T-helper 2 cell (primary cell): ENCODE results near the gene TINAG.

ENCODE experiments used
- DNase-seq, 5 experiments: peaks; one replicate each; pipeline versions ENCODE4 v3.0.0 to v3.0.0-alpha.2; 2012 to 2022
- total RNA-seq, 2 donors: gene quantifications; one replicate each; lab custom pipeline; 2026; lab: John Stamatoyannopoulos, UW

The TINAG gene, protein sequence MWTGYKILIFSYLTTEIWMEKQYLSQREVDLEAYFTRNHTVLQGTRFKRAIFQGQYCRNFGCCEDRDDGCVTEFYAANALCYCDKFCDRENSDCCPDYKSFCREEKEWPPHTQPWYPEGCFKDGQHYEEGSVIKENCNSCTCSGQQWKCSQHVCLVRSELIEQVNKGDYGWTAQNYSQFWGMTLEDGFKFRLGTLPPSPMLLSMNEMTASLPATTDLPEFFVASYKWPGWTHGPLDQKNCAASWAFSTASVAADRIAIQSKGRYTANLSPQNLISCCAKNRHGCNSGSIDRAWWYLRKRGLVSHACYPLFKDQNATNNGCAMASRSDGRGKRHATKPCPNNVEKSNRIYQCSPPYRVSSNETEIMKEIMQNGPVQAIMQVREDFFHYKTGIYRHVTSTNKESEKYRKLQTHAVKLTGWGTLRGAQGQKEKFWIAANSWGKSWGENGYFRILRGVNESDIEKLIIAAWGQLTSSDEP
- 0 reads per million in 2 donors for total RNA-seq

DNA sequence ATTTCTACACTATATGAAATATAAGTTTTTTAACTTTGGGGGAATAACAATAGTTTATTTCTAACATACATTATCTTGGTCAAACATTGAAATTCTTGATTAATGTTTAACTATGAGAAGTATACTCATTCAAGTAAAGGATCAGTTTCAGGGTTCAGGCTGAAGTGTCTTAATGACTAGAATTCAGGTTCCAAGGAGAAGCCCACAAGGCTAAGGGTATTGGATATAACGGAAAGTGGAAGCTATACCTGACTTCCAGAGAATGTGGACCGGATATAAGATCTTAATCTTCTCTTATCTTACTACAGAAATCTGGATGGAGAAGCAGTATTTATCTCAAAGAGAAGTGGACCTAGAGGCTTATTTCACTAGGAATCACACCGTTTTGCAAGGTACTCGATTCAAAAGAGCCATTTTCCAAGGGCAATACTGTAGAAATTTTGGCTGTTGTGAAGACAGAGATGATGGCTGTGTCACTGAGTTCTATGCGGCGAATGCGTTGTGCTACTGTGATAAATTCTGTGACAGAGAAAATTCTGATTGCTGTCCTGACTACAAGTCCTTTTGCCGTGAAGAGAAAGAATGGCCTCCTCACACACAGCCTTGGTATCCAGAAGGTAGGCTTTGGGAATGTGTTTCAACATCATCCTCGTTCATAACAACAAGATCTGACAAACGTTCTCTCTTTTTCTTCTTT, at the start of gene TINAG:
TINAG (plus strand) TSS at position 153 of the 697 bp plus-strand sequence; CDS start at position 263, 110 bp downstream.
- no peak for DNase-seq

GRCh38 chr6:54260025-54260424, 48.2 kb upstream of the TINAG start:
- no peak for DNase-seq

DNA sequence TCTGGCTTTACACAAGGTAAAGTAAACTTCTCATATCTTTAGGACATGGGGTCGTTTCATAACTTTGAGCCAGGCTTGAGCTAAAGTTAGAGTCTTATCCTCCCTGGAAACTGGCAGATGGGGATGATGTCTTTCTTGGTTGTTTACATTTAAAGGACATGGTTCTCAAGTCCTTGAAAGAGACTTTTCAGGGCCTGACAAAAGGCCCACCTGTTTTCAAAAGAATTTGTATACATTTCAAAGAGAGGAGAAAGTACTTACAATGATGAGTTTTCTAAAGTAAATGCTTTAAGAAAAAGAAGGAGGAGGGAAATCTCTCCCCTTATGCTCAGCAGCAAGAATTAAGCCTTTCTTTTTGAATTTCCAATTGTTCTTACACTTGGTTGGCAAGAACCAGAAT, 45.7 kb upstream of the TINAG start:
- DNase-seq = no peak

DNA sequence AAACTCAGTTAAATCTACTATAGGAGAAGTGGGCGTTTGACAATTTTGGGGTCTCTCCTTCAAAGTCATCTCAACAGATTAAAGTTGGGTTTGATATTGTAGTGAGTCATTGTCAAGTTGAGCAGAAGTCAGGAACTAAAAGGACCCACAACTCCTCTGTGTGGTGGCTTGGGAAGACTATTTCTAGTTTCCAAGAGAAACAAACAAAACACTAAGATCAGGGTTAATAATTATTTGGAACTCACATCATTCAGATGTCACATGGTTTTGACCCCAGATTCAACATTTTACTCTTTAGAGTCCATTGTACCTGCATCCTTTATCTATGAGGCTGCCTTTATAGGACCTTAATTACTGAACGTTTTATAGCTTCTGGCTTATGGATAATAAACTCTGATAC, 45.3 kb upstream of the TINAG start:
- no peak for DNase-seq

GRCh38 chr6:54264581-54265272, 43.5 kb upstream of the TINAG start:
- DNase-seq = no peak

GRCh38 chr6:54266400-54266923, 41.8 kb upstream of the TINAG start:
- no peak for DNase-seq

GRCh38 chr6:54267798-54268197, 40.4 kb upstream of the TINAG start:
- peak in 1 of 5 experiments; percentile 4 for DNase-seq

- DNase-seq = no peak
These were observed 34.9 kb upstream of the TINAG start for GRCh38 chr6:54273214-54273820.

DNA sequence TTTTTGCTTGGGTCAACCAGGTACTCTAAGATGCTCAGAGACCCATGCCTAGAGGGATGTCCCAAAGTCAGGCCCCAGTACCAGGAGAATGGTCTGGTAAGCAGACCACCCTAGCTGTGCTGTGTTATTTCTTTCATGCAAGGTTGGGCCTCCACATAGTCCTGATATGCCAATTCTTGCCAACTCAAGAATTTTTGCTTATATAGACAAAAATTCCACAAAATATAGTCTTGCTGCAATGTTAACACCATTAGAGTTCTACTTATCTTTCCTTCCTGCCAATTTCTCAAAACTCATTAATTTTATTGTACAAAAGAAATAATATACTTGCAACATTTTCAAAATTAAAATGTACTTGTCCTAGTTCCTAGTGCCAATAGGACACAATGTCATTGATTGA, 33.9 kb upstream of the TINAG start:
- no peak for DNase-seq

DNA sequence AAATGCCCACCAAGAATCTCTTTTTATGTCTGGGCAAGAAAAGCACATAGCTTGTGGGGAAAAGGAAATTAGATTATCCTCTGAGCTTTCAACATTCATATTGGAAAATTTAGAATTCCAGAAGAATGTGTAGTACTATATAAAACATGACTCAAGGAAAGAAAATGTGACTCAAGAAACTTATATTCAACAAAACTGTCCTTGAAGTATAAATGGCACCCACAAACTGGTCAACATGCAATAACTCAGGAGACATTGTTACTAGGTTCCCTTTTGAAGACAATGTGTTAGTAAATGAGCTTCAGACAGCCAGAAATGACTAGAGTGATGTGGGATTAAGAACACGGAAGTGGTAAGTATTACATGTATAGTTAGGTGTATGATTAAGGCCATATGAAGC, 26.1 kb upstream of the TINAG start:
- no peak for DNase-seq

DNA sequence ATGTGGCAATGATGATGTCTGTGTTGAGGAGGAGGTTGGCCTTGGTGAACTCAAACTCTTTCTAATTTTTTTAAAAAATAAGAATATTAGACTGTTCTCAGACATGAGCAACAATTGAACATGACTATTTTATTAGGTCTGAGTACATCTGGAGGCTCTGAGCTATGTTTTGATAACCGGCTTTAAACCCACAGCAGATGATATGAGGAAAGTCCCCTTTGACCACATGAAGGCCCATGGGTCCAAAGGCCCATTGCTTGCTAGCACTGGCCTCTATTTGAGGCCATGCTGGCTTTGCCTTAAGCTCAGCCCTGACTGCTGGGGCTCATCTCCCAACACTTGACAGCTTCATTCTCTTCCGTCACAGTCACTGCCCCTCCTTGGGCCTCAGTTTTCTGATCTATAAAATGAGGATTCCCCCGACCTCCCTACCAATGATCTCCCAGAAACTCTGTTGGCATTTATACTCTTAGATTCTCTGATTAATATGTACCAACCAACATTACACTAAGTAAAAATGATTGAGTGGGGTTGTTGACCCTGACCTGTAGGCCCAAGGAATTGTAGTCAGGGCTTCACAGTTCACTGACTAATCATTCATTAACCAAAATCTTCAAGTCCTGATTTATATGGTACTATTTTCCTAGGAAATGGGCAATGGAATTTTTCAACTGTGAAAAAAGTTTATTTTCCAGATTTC, 23.9 kb upstream of the TINAG start:
- no peak for DNase-seq

GRCh38 chr6:54285595-54285994, 22.6 kb upstream of the TINAG start:
- no peak for DNase-seq

- DNase-seq = no peak
These were observed 22.1 kb upstream of the TINAG start for GRCh38 chr6:54286141-54286540.

DNA sequence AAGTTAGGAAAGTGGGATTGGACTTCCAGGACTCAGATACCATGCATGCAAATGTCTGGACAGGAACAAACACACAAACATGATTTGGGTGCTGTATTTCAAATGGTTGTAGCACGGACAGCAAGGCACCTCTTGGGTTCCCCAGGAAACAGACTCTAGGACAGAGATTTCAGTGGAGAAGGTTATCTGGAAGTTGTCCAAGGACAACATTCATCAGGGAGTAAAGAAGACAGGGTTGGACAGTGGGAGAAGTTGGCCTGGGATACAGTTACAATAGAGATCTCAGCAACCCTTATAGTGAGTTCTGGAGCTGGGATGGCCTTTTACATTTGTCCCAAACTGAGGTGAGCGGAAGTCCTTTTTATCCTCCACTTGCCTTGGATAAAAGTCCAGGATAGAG, 19.8 kb upstream of the TINAG start:
- no peak for DNase-seq

DNA sequence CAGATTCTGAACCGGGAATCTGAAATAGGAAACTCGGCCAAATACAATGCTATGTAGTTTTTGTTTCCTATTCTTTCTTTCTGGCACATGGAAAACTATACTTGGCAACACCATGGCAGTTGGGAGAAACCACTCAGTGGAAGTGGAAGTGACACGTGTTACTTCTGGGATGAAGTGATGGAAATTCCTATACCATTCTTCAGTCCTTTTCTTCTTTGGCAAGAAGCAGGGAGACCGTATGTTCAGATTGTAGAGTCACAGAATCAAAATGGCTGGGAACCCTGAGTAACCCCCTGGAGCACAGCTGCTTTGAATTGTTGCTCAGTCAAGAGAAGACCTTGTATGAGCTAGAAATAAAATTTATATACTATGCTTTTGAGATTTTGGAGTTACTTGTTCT, 18.8 kb upstream of the TINAG start:
- DNase-seq = no peak

DNA sequence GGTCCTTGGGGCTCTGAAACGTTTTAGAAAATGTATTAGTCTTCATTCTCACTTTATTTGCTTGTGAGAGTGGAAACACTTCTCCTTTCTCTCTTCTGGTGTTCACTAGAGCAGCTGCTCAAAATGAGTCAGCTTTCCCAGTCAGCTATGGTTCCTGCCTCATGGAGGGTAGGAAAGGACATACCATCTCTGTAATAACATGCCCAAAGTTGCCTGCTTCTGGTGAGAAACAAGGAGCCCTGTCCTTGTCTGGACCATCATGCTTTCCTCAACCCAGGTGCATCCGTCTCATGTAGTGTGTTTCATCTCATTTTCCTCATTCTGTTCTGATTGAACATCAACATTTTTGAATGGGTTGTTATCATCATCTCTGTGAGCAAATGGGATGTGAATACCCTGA, 17.1 kb upstream of the TINAG start:
- no peak for DNase-seq

- DNase-seq = no peak
These were observed 16.5 kb upstream of the TINAG start for GRCh38 chr6:54291738-54292137.

GRCh38 chr6:54294965-54295532, 13.2 kb upstream of the TINAG start:
- no peak for DNase-seq

GRCh38 chr6:54299542-54300269, 8.5 kb upstream of the TINAG start:
- no peak for DNase-seq

GRCh38 chr6:54301770-54302169, 6.5 kb upstream of the TINAG start:
- DNase-seq = no peak

DNA sequence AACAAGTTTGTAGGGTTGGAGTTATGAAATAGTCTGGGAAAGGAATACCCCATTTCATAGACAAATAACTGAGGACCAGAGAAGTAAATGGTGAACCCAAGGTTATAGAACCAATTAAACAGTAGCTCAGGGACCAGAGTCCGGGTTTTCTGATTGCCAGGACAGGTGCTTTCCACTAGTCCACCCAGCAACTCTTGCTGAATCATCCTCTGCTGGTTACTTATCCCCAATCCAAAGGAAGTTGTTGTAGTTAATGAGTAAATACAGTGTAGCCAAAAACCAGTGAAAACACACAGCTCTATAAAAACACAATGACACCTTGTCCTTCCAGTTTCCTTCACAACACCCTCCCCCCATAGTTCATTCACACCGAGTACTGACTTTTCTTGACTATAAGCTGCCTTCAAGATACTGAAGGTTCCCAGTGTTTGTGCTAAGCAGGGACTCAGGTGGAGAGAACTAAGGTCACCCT, 766 bp upstream of the TINAG start:
- DNase-seq = no peak
